Measurements from ENCODE around the gene OSBPL8.
"Not testable (repeated sequence)": the region's sequence is repeated elsewhere in the genome, so short reads cannot be mapped to it uniquely, and the experiment has no call there.

Gene OSBPL8

DNA sequence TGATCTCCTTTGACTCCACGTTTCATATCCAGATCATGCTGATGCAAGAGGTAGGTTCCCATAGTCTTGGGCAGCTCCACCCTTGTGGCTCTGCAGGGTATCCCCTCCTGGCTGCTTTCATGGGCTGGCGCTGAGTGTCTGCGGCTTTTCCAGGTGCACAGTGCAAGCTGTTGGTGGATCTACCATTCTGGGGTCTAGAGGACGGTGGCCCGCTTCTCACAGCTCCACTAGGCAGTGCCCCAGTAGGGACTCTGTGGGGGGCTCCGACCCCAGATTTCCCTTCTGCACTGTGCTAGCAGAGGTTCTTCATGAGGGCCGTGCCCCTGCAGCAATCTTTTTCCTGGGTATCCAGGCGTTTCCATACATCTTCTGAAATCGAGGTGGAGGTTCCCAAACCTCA is 199.3 kb downstream of the OSBPL8 start:
- DNase-seq = no peak
- ATAC-seq = no peak

DNA sequence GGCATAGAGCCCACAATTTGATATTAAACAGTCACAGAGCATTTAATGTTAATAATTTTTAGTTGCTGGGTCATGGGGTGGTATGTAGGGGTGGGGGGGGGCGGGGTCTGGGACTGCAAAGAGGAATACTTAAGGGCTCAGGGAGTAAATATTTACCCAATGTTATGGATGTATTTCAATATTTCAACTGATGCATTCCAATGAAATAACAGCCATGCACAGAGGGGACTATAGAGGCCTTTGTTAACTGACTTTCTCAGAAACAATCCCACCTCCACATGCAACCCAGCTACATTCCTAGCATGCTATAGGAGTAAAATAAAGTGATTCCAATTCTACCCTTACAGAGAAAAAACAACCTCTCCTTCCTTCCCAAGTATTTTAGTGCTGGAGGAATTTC is 203.5 kb downstream of the OSBPL8 start:
- DNase-seq = no peak
- no peak for ATAC-seq

DNA sequence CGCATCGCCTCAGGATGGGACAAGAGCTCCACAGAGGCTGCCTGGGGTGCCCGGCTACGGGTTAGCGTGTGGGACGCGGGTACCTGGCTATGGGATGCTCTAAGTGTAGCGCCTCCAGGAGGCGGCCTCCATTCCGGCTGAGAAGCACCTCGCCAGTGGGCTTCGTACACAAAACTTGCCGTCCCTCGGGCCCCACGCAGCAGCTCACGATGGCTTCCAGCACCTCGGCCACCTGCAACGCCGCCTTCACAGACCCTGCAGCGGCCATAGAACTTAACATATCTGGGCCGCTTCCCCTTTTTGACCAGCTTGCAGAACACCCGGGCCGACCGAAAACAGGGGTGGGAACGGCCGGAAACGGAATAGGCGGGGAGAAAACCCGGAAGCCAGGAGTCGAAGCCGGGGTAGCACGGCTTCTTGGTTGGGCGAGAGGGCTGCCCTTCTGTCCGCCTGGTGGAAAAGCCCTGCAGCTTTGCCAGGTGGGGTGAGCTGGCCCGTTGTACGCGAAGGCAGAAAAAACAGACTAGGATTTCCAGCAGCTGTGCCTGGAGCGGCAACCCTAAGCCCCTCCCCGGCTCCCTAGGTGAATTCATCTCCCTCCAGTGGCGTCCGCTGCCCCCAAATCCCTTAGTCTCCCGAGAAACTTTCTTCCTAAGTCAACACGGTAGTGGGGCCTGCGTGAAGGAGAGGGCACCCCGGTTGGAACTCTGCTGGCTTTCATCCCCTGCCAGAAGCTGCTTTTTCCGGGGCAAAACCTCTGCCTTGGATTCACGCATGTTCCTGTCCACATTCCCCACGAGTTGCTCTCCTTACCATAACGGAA is 211.3 kb downstream of the OSBPL8 start, which contains the start of gene BBS10:
TSS of gene BBS10 (minus strand) at position 337 of the 823 bp plus-strand sequence. CDS start at position 280, 57 bp downstream.
- ATAC-seq = peak; percentile 96
- DNase-seq = peak; percentile 88

DNA sequence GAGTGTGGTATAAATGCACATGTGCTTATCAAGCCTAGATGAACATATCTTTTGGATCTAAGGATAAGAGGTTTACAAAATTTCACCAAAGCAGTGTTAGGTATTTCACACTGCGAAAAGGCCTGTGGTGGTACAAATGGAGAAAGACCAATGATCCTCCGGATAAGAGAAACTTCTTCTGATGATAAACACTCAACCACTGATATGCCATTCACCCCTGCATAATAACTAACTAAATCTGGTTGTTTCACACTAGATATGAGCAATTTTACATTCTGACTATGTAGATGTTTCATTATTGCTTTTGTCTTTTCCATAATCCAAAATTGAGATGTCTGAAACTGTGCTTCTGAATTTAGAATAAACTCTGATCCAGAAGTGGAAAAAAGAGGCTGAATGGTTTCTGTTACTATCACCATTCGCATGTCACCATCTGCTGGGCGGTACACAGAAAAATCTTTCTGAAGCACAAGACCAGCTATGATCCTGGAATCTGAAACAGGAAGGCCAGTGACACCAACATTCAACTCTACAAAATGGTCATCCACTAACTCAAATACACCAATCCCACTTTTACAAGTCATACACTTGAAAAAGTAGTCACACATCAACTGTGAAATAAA is 212.7 kb downstream of the OSBPL8 start:
- DNase-seq (no peak), ATAC-seq (peak; percentile 25)

DNA sequence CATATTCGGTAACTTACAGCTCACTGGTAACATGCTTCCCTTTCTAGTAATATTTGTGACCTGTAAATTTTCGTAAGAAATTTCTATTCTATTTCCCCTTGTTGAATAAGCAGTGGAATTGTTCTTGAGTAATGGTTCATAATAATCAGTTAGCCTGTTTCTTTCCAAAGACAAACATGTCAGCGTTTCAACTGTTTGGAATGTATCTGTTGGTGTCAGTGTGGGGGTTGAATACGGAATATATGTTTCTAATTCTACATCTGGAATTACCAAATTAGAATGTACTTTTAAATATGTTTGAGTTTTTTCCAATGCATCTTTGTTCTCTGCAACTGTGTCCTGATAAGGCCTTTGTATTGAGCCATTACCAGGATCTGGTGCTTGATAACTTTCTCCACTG is 213.3 kb downstream of the OSBPL8 start:
- DNase-seq = no peak
- no peak for ATAC-seq

DNA sequence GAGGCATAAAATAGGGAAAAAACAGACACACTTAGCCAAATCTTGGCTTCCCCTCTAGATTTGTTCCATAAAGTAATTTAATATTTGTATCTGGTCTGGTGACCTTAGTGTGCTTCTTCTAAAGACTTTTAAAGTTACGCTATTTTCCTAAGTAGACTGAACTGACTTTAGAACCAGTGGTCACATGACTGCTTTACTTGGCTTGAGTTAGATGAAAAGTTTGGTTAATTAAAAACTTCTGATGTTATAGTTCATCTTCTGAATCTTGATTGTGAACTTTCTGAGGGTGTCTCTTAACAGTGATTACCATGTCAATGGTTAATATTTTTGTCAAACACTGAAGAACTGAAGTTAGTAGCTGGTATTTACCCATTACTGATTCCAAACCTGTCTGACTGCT is 214.0 kb downstream of the OSBPL8 start:
- ATAC-seq (no peak), DNase-seq (no peak)

DNA sequence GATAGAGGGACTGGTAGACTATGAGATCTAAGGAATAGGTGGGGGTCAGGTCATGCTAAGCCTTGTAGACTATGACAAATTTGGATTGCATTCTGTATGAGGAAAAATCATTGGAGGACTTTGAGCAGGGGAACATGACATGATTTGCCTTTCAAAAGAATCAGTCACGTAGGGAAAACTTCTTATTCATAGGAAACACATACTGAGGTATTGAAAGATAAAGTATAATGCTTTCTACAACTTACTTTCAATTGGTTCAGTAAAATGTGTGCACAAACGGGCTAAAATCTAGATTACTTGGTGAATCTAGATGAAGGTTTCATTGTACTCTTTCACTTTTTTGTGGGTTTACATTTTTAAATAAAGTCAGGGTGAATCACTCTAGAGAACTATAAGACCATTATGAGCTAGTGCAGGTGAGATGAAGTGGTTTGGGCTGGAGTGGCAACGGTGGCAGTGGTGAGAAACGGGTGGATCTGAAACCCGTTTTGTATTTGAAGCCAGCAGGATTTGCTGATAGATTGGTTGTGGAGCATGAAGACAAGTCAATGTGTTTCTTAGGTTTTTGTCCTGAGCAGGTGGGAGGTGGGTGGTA is 218.0 kb downstream of the OSBPL8 start:
- DNase-seq = no peak
- ATAC-seq = no peak

DNA sequence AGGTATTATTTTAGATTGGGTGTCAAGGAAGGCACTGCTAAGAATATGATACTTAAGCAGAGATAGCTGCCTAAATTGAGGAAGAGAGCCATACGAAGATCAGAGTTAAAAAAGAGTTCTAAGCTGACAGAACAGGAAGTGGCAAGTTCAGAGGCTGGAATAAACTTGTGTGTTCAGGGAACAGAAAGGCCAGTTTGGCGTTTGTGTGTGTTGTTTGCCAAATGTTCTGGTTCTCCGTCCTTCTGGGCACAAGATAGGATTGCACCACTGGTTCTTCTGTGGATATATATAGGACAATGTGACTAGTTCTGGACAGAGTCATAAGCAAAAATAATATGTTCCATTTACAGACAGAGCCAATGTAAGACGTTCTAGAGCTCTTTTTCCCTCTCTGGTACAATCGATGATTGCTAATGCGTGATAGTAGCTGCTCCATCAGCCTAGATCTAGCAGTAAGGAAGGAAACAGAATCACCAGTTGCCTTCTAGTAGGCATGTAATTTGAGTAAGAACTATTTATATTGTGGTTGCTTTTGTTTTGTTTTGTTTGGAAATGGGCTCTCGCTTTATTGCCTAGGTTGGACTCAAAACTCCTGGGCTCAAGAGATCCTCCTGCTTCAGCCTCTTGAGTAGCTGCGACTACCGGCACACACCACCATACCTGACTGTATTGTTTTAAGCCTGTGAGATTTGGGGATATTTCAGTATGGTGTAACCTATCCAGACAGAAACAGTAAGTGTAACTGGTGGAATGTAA is 218.7 kb downstream of the OSBPL8 start:
- ATAC-seq = no peak
- DNase-seq = no peak

DNA sequence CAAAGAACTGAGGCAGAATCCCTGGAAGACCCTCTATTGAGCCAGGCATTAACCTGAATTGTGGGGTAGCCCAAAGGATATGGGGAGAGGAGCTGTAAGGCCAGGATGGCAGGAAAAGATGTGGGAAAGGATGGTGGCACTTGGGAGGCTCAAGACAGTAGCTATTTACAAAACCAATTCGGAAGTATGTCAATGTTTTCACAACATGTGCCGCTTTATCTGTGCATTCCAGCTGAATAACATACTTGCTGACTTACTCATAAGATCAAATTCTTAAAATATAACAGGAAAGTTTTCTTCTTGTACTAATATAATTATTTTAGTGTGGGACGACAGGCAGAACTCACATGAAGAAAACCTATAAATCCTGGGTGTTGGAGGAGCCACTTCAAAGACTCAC is 222.0 kb downstream of the OSBPL8 start:
- DNase-seq (no peak), ATAC-seq (no peak)

DNA sequence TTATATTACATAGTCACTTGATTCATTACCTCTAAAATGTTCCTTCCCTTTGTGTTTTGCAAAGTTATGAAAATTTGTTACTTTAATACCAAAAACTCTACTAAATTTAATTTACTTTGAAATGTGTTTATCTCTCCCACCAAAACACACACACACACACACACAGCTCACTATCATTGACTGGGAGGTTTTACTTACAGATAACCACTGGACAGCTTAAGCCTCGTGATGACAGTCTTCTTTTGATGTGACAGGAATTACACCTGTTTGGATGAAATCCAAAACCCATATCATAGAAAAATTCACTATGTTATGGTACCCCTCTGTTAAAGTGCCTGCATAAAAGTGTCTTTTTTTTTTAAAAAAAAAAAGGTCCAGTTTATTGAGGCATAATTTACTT is 227.0 kb downstream of the OSBPL8 start:
- no peak for DNase-seq
- no peak for ATAC-seq

DNA sequence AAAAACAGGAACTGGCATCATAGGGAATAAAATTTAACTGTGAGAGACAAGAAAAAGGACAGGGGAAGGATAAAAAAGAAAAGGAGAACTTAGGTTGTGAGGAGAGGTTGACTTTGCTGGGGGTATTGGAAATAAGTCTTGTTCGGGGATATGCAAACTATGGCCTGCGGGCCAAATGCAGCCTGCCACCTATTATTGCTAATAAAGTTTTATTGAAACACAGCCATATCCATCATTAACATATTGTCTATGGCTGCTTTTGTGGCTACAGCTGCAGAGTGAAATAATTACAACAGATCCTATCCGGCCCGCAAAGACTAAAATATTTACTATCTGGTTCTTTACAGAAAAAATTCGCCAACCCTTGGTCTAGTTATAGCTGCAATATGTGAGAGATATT is 230.0 kb downstream of the OSBPL8 start:
- DNase-seq (no peak), ATAC-seq (no peak)

DNA sequence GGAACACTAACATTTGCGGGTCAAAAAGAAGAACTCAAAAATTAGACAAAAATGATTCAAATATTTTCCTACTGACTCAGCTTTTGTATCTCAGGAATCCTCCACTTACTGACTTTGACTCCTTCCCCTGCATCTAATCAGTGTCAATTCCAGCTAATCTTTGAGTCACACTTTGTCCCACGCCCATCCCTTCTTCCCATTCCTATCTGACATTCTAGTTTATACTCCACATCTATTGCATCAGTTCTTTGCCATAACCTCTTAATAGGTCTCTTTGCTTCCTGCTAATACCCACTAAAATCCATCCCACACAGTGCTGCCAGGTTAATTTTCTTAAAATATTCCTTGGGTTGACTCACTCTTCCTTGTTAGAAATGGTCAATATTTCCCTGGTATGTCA is 230.4 kb downstream of the OSBPL8 start:
- ATAC-seq (no peak), DNase-seq (no peak)

DNA sequence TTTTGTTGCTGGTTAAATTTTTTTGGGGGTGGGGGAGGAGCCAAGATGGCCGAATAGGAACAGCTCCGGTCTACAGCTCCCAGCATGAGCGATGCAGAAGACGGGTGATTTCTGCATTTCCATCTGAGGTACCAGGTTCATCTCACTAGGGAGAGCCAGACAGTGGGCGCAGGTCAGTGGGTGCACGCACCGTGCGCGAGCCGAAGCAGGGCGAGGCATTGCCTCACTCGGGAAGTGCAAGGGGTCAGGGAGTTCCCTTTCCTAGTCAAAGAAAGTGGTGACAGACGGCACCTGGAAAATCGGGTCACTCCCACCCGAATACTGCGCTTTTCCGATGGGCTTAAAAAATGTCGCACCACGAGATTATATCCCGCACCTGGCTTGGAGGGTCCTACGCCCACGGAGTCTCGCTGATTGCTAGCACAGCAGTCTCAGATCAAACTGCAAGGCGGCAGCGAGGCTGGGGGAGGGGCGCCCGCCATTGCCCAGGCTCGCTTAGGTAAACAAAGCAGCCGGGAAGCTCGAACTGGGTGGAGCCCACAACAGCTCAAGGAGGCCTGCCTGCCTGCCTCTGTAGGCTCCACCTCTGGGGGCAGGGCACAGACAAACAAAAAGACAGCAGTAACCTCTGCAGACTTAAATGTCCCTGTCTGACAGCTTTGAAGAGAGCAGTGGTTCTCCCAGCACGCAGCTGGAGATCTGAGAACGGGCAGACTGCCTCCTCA is 239.8 kb downstream of the OSBPL8 start:
- not testable (repeated sequence) for DNase-seq, ATAC-seq

DNA sequence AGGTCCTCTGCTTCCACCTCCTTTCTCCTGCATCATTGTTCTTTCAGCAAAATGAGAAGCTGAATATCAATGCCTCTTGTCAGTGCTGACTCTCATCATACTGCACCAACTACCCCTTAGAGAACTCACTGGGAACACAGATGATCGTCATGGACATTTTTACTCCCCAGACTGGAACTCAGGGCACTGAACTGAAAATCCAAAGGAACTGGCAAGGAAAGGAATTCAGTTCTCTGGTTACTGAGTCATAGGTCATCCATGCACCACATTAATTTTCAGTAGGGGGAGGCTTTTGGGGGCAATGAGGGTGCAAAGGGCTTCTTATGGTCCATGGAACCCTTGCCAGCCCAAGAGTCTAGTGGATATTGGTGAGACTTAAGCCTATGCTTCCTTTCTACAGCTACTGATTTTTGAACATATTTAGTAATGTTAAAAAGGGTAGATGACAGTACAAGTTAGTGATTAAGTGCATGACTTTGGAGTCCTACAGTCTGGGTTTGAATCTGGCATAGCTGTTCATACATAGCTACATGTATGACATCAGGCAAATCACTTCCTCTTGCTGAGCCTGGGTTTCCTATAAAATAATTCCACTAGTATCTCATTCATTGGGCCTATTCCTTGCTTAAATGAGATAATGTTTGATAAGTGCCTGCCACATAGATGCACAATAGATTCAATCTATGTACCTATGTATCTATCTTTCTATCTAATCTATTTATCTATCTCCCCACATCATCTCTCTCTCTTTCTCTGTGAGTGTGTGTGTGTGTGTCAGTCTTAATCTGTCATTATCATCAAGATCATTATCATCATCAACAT is 240.6 kb downstream of the OSBPL8 start:
- no peak for DNase-seq
- ATAC-seq = no peak

DNA sequence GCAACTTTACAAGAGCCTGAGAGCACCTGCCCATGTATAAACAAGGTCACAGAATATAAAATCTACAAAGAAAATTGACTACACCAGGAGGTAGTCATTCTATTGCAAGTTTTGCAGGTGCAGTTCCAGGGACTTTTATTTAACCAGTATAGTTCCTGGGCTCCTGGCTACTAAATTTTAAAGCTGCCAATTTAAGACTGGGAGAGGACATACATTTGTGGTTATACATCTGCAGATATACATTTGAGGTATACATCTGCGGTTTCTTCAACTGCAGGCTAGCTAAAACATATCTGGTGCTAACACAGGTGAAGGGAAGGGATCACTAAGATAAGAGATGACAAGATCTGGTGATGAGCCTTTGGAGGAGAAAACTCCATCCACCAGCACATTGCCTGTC is 241.6 kb downstream of the OSBPL8 start:
- ATAC-seq = no peak
- no peak for DNase-seq

DNA sequence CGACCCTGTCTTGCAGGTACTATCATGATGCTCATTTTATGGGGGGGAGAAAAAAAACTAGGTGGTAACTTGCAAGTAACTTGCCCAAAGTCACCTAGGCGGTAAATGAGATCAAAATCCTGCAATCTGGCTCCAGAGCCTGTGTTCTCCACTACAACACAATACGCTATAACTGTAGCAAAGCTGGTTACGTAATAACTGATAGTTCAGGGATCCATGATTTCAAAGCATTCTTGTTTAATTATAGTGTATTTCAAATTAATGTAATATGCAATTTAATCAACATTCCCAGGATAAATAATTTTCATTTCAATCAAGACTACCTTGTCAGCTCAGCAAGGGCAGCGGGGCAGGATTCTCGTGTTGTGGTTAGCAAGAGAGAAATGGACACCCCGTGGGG is 243.1 kb downstream of the OSBPL8 start:
- DNase-seq (no peak), ATAC-seq (no peak)

DNA sequence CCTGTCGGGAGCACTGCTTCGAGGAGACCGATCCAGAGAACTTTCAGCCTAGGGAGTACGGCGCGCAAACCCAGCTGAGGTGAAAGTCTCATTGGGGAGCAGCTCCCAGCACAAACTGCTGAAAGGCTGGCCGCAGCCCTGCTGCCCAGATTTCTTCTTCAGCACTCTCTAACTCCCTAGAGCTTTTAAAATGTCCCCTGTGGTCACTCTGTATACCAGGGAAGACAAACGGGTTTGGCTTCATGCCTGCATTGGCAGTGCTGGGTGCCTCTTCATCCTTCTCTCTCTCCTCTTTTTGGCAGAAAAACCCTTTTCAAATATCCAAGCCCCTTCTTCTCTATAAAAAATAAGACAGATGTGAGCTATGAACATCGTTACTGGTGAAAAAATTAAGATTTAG is 246.3 kb downstream of the OSBPL8 start:
- no peak for DNase-seq
- ATAC-seq = no peak

DNA sequence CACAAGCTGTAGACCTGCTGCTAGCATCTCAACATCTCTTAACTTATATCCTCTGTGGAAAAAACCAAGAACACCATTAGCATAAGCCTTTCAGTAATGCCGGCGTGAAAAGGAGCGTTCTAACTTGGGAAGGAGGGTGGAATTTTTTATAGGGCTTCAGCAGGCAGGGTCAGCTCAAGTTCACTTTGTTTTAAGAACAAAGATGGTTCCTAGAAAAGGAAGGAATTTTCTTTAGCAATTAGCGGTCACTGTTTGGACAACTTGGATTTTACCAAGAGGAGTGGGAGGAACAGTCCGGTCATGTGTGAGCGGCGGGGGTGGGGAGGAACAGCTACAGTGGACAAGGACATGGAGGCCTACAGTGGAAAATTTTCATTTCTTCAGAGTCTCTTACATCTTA is 247.3 kb downstream of the OSBPL8 start:
- ATAC-seq (no peak), DNase-seq (no peak)

DNA sequence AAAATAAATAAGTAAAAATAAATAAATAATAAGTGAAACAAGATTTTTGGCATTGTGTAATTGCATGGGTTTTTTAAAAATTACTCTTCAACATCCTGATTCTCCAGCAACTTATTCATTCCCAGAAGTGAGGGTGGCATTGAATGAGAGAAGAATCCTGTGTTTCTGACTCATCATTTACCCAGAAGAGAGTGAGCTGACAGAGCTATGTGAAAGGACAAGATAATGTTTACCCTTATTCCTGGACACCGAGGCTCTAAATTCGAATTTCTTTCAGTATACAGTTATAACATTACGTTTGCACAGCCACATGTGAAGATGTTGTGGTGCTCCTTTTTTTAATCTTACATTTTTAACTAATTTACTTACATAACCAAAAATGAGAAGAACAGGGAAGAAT is 247.8 kb downstream of the OSBPL8 start:
- ATAC-seq (no peak), DNase-seq (no peak)

DNA sequence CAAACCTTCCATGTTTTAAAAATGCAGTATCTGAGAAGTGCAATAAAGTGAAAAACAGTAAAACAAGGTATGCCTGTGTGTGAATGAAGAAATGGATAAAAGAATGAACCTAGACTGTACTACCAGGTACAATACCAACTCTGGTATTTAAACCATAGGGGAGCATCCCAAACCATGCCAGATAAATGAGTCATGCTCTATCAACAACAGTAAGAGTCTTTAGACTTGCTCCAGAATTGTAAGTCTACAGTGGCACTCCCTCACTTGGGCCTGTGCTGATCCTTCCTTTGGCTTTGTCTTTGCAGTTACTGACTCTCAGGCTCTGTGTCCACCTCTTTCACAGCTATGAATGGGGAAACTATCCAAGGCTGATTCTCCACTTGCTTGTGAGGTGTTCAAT is 249.5 kb downstream of the OSBPL8 start:
- no peak for ATAC-seq
- DNase-seq = no peak

DNA sequence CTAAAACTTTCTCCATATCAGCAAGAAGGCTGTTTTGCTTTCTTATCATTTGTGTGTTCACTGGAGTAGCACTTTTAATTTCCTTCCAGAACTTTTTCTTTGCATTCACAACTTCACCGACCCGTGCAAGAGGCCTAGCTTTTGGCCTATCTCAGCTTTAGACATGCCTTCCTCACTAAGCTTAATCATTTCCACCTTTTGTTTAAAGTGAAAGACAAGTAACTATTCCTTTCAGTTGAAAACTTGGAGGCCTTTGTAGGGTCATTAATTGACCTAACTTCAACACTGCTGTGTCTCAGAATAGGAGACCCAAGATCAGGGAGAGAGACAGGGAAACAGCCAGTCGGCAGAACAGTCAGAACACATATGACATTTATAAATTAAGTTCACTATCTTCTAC is 250.7 kb downstream of the OSBPL8 start:
- no peak for DNase-seq
- ATAC-seq = no peak

Data from stimulated activated naive CD8-positive, alpha-beta T cell treated with anti-CD3 and anti-CD28 coated beads, Interleukin-15, Interleukin-2, amounts not matched to agents 100 U/mL and 50 U/mL, for 24 hours (primary cell).